Thyroid gland (tissue), 4 donors: Measurements from ENCODE around the gene HOXB1. TPM values are rescaled to one million over a fixed set of nuclear protein-coding genes. Genes with fewer than 3 reads are reported as not detected.
A peak's percentile ranks its signal among the peaks of the same experiment; 100 is the strongest.

Experiments
- DNase-seq, 2 donors: peaks; one replicate each; pipeline ENCODE4 v3.0.0-alpha.2; 2019
- H3K27ac ChIP-seq, 3 donors: fragments of 200-600 bp; sonication (generic); 1 replicate in 2 of 3; 2 replicates in 1 of 3; pipeline ENCODE4 v1.5.1; 2016 to 2019; ENCODE audit warnings: mild to moderate bottlenecking in 1 of 3, moderate library complexity in 1 of 3
- H3K27me3 ChIP-seq: fragments of 200-600 bp; sonication (generic); one replicate; pipeline ENCODE4 v1.5.1; 2019
- H3K36me3 ChIP-seq, 2 donors: fragments of 200-600 bp; sonication (generic); one replicate each; pipeline ENCODE4 v1.5.1; 2016 to 2019
- H3K4me1 ChIP-seq, 2 donors: fragments of 200-600 bp; sonication (generic); one replicate each; pipeline ENCODE4 v1.5.1; 2017 to 2019
- H3K4me3 ChIP-seq, 3 donors: fragments of 200-600 bp; sonication (generic); replicated peaks in 1 of 3; 1 replicate in 2 of 3; 2 replicates in 1 of 3; pipeline ENCODE4 v1.5.1; 2016; ENCODE audit warnings: mild to moderate bottlenecking in 1 of 3
- H3K9me3 ChIP-seq: fragments of 200-600 bp; sonication (generic); one replicate; pipeline ENCODE4 v1.5.1; 2017
- POLR2A ChIP-seq, 2 donors: fragments of 450-650 bp; IDR thresholded peaks; one replicate each; pipeline ENCODE4 v1.6.1; 2017; ENCODE audit warnings: antibody characterized with exemption in 2 of 2, mild to moderate bottlenecking in 2 of 2, moderate library complexity in 1 of 2
- WGBS, 2 donors: methylation state at CpG; one replicate each; pipeline ENCODE4 v1.1.5; 2017; 5-methylcytosine and 5-hydroxymethylcytosine counted together
- intact Hi-C: fragments of 100-400 bp; cut with DNase I; formaldehyde crosslinking; loops from one replicate; pipeline ENCODE4 v1.15.1; 2023
- total RNA-seq, 4 donors: library from RNA; depleted of rRNA; stranded (reverse); fragments of >200 nt; gene quantifications; one replicate each; pipeline ENCODE4 v1.2.3, GENCODE V29; 2016
- TF ChIP-seq, protein P1 (sequence below), 6 experiments: fragments of 200-600 bp in 3 of 6; fragments of 450-650 bp in 3 of 6; sonication (generic) in 3 of 6; IDR thresholded peaks; one replicate each; pipeline ENCODE4 v1.5.1; 2016 to 2019; ENCODE audit warnings: antibody characterized with exemption in 6 of 6, mild to moderate bottlenecking in 2 of 6, inconsistent platforms in 1 of 6, moderate library complexity in 1 of 6

The HOXB1 gene
- total RNA-seq, 4 donors from 2014 or later, result not detected

DNA sequence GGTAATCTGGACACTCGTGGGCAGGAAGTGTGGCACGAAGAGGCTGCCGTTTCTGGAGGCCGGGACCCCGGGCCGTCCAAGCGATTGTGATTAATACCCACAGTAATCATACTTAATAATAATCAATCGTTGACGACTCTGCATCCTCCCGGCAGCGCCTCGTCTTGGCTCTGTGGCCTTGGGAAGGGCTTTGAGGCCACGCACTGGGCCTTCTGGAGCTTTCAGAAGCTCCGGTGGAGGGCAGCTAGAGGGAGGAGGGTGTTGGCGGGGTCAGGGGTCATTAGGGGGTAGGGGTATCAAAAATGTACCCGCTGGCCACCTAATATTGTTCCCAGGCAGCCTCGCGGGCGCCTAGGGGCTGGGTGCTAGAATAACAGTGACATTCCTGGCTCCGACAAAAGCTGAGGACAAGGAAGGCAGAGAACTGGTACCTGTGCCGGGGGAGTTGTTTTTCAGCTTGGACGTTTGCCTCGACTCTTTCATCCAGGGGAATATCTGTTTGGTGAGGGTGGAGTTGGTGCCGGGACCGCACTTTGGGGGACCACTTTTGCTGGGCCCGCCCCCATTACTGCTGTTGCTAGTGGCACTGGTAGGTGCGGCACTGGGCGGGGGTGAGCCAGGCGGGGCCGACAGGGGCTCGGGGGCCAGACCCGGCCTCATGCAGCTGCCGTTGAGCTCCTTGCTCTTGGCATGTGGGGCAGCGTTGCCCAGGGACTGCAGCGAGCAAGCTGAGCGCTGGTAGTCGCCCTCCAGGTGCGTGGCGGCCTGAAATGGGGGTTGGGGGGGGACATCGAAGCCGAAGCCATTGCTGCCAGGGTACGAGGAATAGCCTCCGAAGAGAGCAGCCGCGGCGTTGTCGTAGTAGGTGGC is 21.0 kb upstream of the HOXB1 start:
- Histone ChIP-seq H3K4me1 (no peaks in the 10 kb centered on the region), H3K27me3 (peaks cover 67% of the 10 kb centered on the region), H3K4me3 (no peak overlapping the region), H3K9me3 (no peaks in the 10 kb centered on the region), H3K36me3 (no peaks in the 10 kb centered on the region), H3K27ac (peak overlapping the region in 1 of 3 donors; percentile 30)
- DNase-seq, result no peak
- WGBS, 2 donors, result 31% methylated on average over 36 to 40 of the region's 47 CpGs
- TF ChIP-seq POLR2A (IDR thresholded peaks at IDR 0.05), result no peak
- TF ChIP-seq, protein P1, sequence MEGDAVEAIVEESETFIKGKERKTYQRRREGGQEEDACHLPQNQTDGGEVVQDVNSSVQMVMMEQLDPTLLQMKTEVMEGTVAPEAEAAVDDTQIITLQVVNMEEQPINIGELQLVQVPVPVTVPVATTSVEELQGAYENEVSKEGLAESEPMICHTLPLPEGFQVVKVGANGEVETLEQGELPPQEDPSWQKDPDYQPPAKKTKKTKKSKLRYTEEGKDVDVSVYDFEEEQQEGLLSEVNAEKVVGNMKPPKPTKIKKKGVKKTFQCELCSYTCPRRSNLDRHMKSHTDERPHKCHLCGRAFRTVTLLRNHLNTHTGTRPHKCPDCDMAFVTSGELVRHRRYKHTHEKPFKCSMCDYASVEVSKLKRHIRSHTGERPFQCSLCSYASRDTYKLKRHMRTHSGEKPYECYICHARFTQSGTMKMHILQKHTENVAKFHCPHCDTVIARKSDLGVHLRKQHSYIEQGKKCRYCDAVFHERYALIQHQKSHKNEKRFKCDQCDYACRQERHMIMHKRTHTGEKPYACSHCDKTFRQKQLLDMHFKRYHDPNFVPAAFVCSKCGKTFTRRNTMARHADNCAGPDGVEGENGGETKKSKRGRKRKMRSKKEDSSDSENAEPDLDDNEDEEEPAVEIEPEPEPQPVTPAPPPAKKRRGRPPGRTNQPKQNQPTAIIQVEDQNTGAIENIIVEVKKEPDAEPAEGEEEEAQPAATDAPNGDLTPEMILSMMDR (IDR thresholded peaks at IDR 0.05), result no peak
- intact Hi-C loops, result no loop called here

DNA sequence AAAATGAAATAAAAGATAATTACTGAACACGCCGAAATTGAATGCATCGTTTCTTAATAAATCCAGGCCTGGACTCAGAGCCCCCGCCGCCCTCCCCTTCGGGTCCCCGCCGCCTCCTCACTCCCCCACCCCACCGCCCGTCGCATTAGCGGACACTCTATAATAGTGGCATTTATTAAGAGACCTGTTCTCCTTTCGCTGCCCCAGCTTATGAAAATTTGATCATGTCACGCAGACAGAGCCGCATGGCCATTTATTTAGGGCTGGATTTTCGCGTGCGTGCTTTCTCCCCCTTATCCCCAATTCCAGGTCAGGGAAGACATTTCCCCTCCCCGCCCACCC is 20.4 kb upstream of the HOXB1 start:
- no peak for DNase-seq

DNA sequence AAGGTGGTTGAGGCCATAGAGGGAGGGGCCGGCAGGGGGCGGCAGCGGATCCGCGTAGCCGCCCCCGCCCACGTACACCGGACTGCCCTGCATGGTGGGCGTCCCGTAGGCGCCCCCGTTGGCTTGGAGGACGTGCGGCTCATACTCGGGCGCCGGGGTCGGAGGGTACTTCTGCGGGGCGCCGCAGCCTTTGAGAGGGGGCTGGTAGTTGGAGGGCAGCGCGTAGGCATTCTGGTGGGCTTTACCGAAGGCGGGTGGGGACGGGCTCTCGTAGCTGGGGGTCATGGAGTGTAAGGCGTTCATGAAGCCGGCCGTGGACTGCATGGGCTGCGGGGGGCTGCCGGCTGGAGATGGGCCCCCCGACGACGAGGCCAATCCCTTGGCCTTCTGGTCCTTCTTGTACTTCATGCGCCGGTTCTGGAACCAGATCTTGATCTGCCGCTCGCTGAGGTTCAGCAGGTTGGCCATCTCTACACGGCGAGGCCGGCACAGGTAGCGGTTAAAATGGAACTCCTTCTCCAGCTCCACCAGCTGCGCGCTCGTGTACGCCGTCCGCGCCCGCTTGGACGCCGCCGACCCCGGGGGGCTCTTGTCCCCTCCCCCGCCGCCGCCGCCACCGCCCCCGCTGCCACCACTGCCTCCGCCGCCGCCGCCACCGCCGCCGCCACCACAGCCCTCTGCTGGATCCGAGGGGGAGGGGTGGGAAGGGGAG is 19.8 kb upstream of the HOXB1 start:
- intact Hi-C loops, result no loop called here
- WGBS, 2 donors, result 34 to 38% methylated on average over 42 to 59 of the region's 70 CpGs
- no peaks in the 10 kb centered on the region for H3K9me3 ChIP-seq
- no peaks in the 10 kb centered on the region for H3K4me1 ChIP-seq
- no peak for DNase-seq
- H3K27me3 ChIP-seq, result peaks cover 60% of the 10 kb centered on the region
- H3K4me3 ChIP-seq, result no peak overlapping the region
- TF ChIP-seq, protein P1 (IDR thresholded peaks at IDR 0.05), result no peak
- TF ChIP-seq POLR2A (IDR thresholded peaks at IDR 0.05), result no peak
- no peak overlapping the region for H3K27ac ChIP-seq
- no peaks in the 10 kb centered on the region for H3K36me3 ChIP-seq

More for the DNA sequence above, 20.4 kb upstream of the HOXB1 start:
- H3K27ac ChIP-seq, result no peak overlapping the region
- H3K4me1 ChIP-seq, result no peaks in the 10 kb centered on the region
- H3K9me3 ChIP-seq, result no peaks in the 10 kb centered on the region
- H3K4me3 ChIP-seq, result no peak overlapping the region
- intact Hi-C loops, result no loop called here
- no peaks in the 10 kb centered on the region for H3K36me3 ChIP-seq
- peaks cover 63% of the 10 kb centered on the region for H3K27me3 ChIP-seq
- TF ChIP-seq, protein P1 (IDR thresholded peaks at IDR 0.05), result no peak
- no peak for TF ChIP-seq POLR2A (IDR thresholded peaks at IDR 0.05)
- 28 to 34% methylated on average over 19 of the region's 19 CpGs for WGBS, 2 donors

DNA sequence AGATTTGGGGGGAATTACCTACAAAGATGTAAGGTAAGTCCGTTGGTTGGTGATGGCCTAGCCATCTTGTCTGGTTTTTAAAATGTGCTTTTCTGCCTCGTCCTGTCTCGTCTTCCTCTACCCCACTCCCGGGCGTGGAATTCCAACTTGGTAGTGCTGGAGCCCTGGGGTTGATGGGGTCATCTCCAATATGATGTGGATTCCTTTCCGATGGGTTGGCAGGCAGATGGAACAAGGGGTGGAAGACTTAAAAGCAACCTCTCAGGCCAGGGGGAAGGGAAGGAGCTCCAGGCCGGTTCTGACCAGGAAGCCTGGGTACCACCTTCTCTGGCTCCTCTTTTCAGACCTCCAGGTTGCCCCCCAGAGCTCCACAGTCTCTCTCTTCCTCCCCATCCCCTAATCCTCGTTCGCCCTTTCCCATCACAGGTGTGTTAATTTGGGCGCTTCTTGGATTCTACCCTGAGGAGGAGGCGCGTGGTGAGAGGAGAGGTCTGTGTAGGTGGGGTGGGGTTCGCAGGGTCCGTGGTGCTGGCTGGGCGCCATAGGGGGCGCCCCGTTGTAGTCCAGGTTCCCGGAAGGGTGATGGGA is 19.2 kb upstream of the HOXB1 start:
- Histone ChIP-seq H3K9me3 (no peaks in the 10 kb centered on the region), H3K27me3 (peaks cover 59% of the 10 kb centered on the region), H3K27ac (no peak overlapping the region), H3K4me1 (no peaks in the 10 kb centered on the region), H3K4me3 (no peak overlapping the region), H3K36me3 (no peaks in the 10 kb centered on the region)
- TF ChIP-seq, protein P1 (IDR thresholded peaks at IDR 0.05), result no peak
- TF ChIP-seq POLR2A (IDR thresholded peaks at IDR 0.05), result no peak
- WGBS, 2 donors, result 27 to 44% methylated on average over 18 of the region's 18 CpGs
- DNase-seq, result no peak
- intact Hi-C loops, result no loop called here

DNA sequence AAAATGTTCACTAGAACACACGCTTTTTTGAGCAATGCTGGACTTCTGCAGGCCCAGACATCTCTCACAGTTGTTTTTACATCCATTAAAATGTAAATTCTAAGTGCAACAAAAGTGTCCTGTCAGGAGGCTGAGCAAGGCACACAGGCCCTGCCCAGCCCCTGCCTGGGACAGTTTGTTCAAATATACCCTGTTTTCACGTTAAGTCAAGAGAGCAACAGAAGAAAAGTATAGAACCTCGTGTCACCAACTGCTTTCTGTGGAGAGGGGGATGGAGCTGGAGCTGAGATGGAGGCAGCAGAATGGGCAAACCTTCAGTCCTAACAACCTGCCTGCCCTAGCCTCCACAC is 18.4 kb upstream of the HOXB1 start:
- Histone ChIP-seq H3K27ac (no peak overlapping the region), H3K36me3 (no peaks in the 10 kb centered on the region), H3K4me1 (no peaks in the 10 kb centered on the region), H3K4me3 (no peak overlapping the region), H3K9me3 (no peaks in the 10 kb centered on the region), H3K27me3 (peaks cover 55% of the 10 kb centered on the region)
- DNase-seq, result no peak
- no peak for TF ChIP-seq POLR2A (IDR thresholded peaks at IDR 0.05)
- TF ChIP-seq, protein P1 (IDR thresholded peaks at IDR 0.05), result no peak
- intact Hi-C loops, result no loop called here
- 39 to 44% methylated on average over 3 of the region's 3 CpGs for WGBS, 2 donors
